Measurements from ENCODE around the gene FRAS1. TPM values are rescaled to one million over a fixed set of nuclear protein-coding genes. Genes with fewer than 3 reads are reported as not detected.

FRAS1 gene
- total and polyA plus RNA-seq, 2 donors (not counting 1 experiment from before 2014, with no cell fraction given) = 0.03 to 0.12 TPM

- Histone ChIP-seq H3K9me3 (ENCODE audit: control extremely low read depth in 1 of 3, control insufficient read depth in 2 of 3, insufficient read depth in 1 of 3, low read length in 2 of 3) (no peaks in the 10 kb centered on the region), H4K20me1 (ENCODE audit: control insufficient read depth, insufficient read depth, low read length, poor library complexity, severe bottlenecking) (no peaks in the 10 kb centered on the region), H3K4me1 (ENCODE audit: control insufficient read depth in 2 of 2, insufficient read depth in 2 of 2, low read length in 2 of 2) (no peaks in the 10 kb centered on the region), H3K27me3 (replicated peaks in 1 of 4; ENCODE audit: control extremely low read depth in 1 of 4, control insufficient read depth in 3 of 4, insufficient read depth in 4 of 4, low read length in 3 of 4) (no peaks in the 10 kb centered on the region), H3K79me2 (ENCODE audit: control insufficient read depth, insufficient read depth, low read length) (no peaks in the 10 kb centered on the region), H3K27ac (ENCODE audit: low read length in 2 of 2) (no peak overlapping the region), H3K9ac (ENCODE audit: low read length) (no peak overlapping the region), H3K36me3 (replicated peaks in 1 of 2; ENCODE audit: control extremely low read depth in 1 of 2, control insufficient read depth in 1 of 2, extremely low read depth in 1 of 2, insufficient read depth in 2 of 2, low read length in 1 of 2) (no peaks in the 10 kb centered on the region), H2AFZ (ENCODE audit: insufficient read depth, low read depth, low read length, poor library complexity, severe bottlenecking) (no peak overlapping the region), H3K4me2 (replicated peaks; ENCODE audit: low read depth, low read length, poor library complexity, severe bottlenecking) (no peak overlapping the region), H3K4me3 (ENCODE audit: control extremely low read depth in 1 of 5, extremely low read depth in 1 of 5, insufficient read depth in 1 of 5, low read depth in 2 of 5, low read length in 4 of 5) (no peak overlapping the region)
- no peak for ATAC-seq (ENCODE audit: low read depth)
- no peak for TF ChIP-seq EZH2 (IDR thresholded peaks at IDR 0.05; ENCODE audit: borderline replicate concordance, insufficient read depth, low read depth, low read length, poor library complexity, severe bottlenecking)
- TF ChIP-seq, protein P1, sequence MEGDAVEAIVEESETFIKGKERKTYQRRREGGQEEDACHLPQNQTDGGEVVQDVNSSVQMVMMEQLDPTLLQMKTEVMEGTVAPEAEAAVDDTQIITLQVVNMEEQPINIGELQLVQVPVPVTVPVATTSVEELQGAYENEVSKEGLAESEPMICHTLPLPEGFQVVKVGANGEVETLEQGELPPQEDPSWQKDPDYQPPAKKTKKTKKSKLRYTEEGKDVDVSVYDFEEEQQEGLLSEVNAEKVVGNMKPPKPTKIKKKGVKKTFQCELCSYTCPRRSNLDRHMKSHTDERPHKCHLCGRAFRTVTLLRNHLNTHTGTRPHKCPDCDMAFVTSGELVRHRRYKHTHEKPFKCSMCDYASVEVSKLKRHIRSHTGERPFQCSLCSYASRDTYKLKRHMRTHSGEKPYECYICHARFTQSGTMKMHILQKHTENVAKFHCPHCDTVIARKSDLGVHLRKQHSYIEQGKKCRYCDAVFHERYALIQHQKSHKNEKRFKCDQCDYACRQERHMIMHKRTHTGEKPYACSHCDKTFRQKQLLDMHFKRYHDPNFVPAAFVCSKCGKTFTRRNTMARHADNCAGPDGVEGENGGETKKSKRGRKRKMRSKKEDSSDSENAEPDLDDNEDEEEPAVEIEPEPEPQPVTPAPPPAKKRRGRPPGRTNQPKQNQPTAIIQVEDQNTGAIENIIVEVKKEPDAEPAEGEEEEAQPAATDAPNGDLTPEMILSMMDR (IDR thresholded peaks at IDR 0.05) = no peak
- intact Hi-C loops (cut with micrococcal nuclease) = no loop called here
- WGBS (ENCODE audit: insufficient coverage) = 100% methylated on average over 1 of the region's 2 CpGs
- CTCF ChIA-PET = no interaction called here
- Mint-ChIP-seq H3K4me3 (no peak overlapping the region), H3K4me1 (no peaks in the 10 kb centered on the region), H3K27ac (no peak overlapping the region), H3K9me3 (ENCODE audit: insufficient read depth) (no peaks in the 10 kb centered on the region), H3K27me3 (no peaks in the 10 kb centered on the region)
- POLR2A ChIA-PET = no interaction called here
- no peak for DNase-seq
These were observed 320.4 kb downstream of the FRAS1 start for GRCh38 chr4:78377555-78377954.

GRCh38 chr4:78379040-78379439, 321.9 kb downstream of the FRAS1 start:
- Histone ChIP-seq H3K27ac (ENCODE audit: low read length in 2 of 2) (no peak overlapping the region), H3K79me2 (ENCODE audit: control insufficient read depth, insufficient read depth, low read length) (no peaks in the 10 kb centered on the region), H3K4me1 (ENCODE audit: control insufficient read depth in 2 of 2, insufficient read depth in 2 of 2, low read length in 2 of 2) (no peaks in the 10 kb centered on the region), H3K36me3 (replicated peaks in 1 of 2; ENCODE audit: control extremely low read depth in 1 of 2, control insufficient read depth in 1 of 2, extremely low read depth in 1 of 2, insufficient read depth in 2 of 2, low read length in 1 of 2) (no peaks in the 10 kb centered on the region), H3K9me3 (ENCODE audit: control extremely low read depth in 1 of 3, control insufficient read depth in 2 of 3, insufficient read depth in 1 of 3, low read length in 2 of 3) (no peaks in the 10 kb centered on the region), H3K9ac (ENCODE audit: low read length) (no peak overlapping the region), H3K4me2 (replicated peaks; ENCODE audit: low read depth, low read length, poor library complexity, severe bottlenecking) (no peak overlapping the region), H3K4me3 (ENCODE audit: control extremely low read depth in 1 of 5, extremely low read depth in 1 of 5, insufficient read depth in 1 of 5, low read depth in 2 of 5, low read length in 4 of 5) (no peak overlapping the region), H2AFZ (ENCODE audit: insufficient read depth, low read depth, low read length, poor library complexity, severe bottlenecking) (no peak overlapping the region), H4K20me1 (ENCODE audit: control insufficient read depth, insufficient read depth, low read length, poor library complexity, severe bottlenecking) (no peaks in the 10 kb centered on the region), H3K27me3 (replicated peaks in 1 of 4; ENCODE audit: control extremely low read depth in 1 of 4, control insufficient read depth in 3 of 4, insufficient read depth in 4 of 4, low read length in 3 of 4) (no peaks in the 10 kb centered on the region)
- DNase-seq = no peak
- ChIA-PET POLR2A (no interaction called here), CTCF (no interaction called here)
- intact Hi-C loops (cut with micrococcal nuclease) = no loop called here
- TF ChIP-seq, protein P1 (IDR thresholded peaks at IDR 0.05) = no peak
- TF ChIP-seq EZH2 (IDR thresholded peaks at IDR 0.05; ENCODE audit: borderline replicate concordance, insufficient read depth, low read depth, low read length, poor library complexity, severe bottlenecking) = no peak
- Mint-ChIP-seq H3K4me1 (no peaks in the 10 kb centered on the region), H3K9me3 (ENCODE audit: insufficient read depth) (no peaks in the 10 kb centered on the region), H3K27me3 (peaks cover 2% of the 10 kb centered on the region), H3K4me3 (no peak overlapping the region), H3K27ac (no peak overlapping the region)
- no peak for ATAC-seq (ENCODE audit: low read depth)
- WGBS (ENCODE audit: insufficient coverage) = 80% methylated on average over 3 of the region's 4 CpGs
